Subcutaneous abdominal adipose tissue (tissue), 5 donors: ENCODE results near the gene P3H2.
A peak's percentile ranks its signal among the peaks of the same experiment; 100 is the strongest.

Source experiments
- H3K27ac ChIP-seq: one replicate; pipeline ENCODE4 v1.7.0; 2013; ENCODE audit warnings: low read depth, mild to moderate bottlenecking, inconsistent platforms, low read length, moderate library complexity
- H3K27me3 ChIP-seq, 5 donors: one replicate each; pipeline ENCODE4 v1.7.0; 2013; ENCODE audit warnings: low read length in 5 of 5, inconsistent platforms in 1 of 5; ENCODE audit not compliant: control insufficient read depth in 5 of 5, insufficient read depth in 4 of 5
- H3K36me3 ChIP-seq, 5 donors: one replicate each; pipeline ENCODE4 v1.7.0; 2013; ENCODE audit warnings: low read length in 5 of 5; ENCODE audit not compliant: control insufficient read depth in 5 of 5, insufficient read depth in 5 of 5
- H3K4me1 ChIP-seq, 5 donors: one replicate each; pipeline ENCODE4 v1.7.0; 2013; ENCODE audit warnings: low read length in 5 of 5, mild to moderate bottlenecking in 3 of 5, moderate library complexity in 1 of 5; ENCODE audit not compliant: control insufficient read depth in 5 of 5, insufficient read depth in 5 of 5
- H3K4me3 ChIP-seq, 5 donors: one replicate each; pipeline ENCODE4 v1.7.0; 2013; ENCODE audit warnings: low read length in 5 of 5, low read depth in 1 of 5
- H3K9ac ChIP-seq, 5 donors: one replicate each; pipeline ENCODE4 v1.7.0; 2013; ENCODE audit warnings: low read length in 5 of 5, mild to moderate bottlenecking in 4 of 5, moderate library complexity in 3 of 5
- H3K9me3 ChIP-seq, 5 donors: one replicate each; pipeline ENCODE4 v1.7.0; 2013; ENCODE audit warnings: low read length in 5 of 5; ENCODE audit not compliant: control insufficient read depth in 5 of 5
- donor health status: healthy.
- donor health status: healthy.
- donor health status: healthy.
- donor health status: healthy.
- donor health status: healthy.

The P3H2 gene

DNA sequence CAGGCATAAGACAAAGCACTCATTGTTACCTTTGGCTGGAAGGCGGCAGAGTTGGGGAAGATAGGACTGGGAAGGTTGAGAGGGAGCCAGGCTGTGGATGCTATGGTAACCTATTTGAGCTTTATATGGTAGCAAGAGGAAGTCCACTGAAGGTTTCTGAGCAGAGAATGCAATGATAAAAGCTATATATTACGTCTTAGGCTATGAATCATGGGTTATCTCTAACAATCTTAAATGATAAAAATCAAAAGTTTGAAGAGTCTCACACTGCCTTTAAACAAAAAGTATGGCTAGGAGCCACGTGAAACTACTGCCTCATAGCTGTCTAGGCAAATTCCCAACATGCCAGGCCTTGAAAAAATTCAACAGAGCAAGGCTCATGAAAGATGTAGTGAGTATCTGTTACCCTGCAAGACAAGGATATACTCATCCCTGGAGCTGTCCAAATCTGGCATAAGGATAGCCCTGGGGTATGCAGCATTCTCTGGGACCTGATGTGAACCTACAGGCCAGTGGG is 4.1 kb downstream of the P3H2 start:
- Histone ChIP-seq H3K27me3 (peaks cover 0 to 21% (median 2%) of the 10 kb centered on the region in 5 donors), H3K9me3 (no peaks in the 10 kb centered on the region), H3K4me1 (peaks cover 0 to 19% (median 16%) of the 10 kb centered on the region in 5 donors), H3K27ac (no peak overlapping the region), H3K9ac (no peak overlapping the region), H3K4me3 (no peak overlapping the region), H3K36me3 (no peaks in the 10 kb centered on the region)

DNA sequence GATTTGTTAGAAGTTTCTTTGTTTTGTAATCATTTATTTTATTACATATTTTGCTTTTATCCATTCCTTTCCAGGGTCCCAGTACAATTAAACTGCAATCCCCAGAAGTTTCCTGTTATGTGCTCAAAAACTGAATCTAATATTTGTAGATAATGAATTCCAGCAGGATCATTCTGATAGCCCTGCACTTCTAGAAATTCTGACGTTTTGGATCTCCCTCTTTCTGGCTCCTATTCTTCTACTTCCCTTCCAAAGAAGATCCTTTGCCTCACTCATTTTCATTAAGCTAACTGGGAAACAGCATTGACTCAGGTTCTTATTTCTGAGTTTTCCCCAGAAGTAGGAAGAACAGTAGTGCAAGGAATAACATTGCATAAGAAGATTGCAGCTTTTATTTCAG is 9.9 kb downstream of the P3H2 start:
- Histone ChIP-seq H3K9me3 (no peaks in the 10 kb centered on the region), H3K27ac (no peak overlapping the region), H3K4me1 (peaks cover 0 to 7% (median 4%) of the 10 kb centered on the region in 5 donors), H3K36me3 (no peaks in the 10 kb centered on the region), H3K27me3 (no peaks in the 10 kb centered on the region), H3K9ac (no peak overlapping the region), H3K4me3 (no peak overlapping the region)

DNA sequence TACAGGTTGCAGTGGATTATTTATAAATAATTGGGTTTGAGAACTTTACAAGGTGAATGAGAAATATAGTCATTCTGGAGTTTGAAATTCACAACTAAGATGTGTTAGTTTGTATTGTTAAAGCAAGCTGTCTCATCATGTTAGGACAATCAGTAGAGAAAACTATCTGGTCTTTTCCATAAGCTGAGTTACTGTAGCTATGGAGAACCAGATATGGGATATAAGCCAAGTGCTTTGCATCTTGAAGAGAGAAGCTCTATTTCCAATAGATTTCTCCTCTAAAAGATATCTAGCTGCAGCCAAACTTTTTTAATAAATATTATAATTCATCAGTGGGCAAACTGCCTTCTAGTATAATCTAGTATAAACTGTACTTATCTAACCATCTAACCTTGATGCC is 11.3 kb downstream of the P3H2 start:
- H3K9ac ChIP-seq: no peak overlapping the region
- H3K4me1 ChIP-seq: peaks cover 0 to 5% (median 5%) of the 10 kb centered on the region in 5 donors
- H3K27ac ChIP-seq: no peak overlapping the region

DNA sequence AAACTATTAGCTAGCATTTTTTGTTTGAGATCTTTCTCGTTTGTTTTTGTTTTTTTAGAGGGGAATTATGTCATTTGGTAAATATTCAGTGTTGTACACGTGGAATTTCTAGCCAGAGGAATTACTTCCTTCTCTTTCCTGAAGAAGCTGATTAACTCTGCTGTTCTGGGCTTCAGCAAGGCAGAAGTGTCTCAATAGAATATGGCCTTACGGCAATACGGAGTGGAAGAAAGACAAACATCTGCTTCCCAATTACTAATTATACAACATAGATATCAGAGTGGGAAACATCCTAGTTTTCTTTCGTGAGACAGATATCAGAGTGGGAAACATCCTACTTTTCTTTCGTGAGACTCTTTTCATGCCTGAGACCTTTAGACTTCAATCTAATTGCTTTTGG is 11.9 kb downstream of the P3H2 start:
- H3K4me1 ChIP-seq: peaks cover 0 to 5% (median 5%) of the 10 kb centered on the region in 5 donors
- H3K9me3 ChIP-seq: no peaks in the 10 kb centered on the region
- no peak overlapping the region for H3K9ac ChIP-seq
- H3K27ac ChIP-seq: no peak overlapping the region
- no peaks in the 10 kb centered on the region for H3K36me3 ChIP-seq
- no peaks in the 10 kb centered on the region for H3K27me3 ChIP-seq
- no peak overlapping the region for H3K4me3 ChIP-seq

More for the DNA sequence above, 11.3 kb downstream of the P3H2 start:
- H3K4me3 ChIP-seq: no peak overlapping the region
- H3K27me3 ChIP-seq: no peaks in the 10 kb centered on the region
- no peaks in the 10 kb centered on the region for H3K9me3 ChIP-seq
- H3K36me3 ChIP-seq: no peaks in the 10 kb centered on the region

DNA sequence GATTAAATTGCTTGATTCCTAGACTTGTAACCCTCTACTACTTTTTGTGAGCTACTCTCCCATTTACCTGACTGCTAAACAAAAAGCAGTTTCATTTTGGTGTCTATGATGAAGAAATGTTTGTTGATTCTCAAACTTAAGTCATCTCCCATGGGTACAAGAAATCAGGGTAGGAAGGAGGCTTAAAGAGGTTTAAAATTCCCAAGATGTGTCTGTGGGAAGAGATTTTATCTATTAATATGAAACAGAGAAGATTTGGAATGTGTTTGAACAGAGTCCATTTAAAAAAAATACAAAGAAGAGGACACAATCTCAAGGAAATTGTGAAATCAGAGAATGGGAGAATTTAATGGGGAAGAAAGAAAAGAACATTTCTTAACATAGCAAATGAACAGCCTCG is 14.8 kb downstream of the P3H2 start:
- Histone ChIP-seq H3K36me3 (no peaks in the 10 kb centered on the region), H3K27ac (no peak overlapping the region)

DNA sequence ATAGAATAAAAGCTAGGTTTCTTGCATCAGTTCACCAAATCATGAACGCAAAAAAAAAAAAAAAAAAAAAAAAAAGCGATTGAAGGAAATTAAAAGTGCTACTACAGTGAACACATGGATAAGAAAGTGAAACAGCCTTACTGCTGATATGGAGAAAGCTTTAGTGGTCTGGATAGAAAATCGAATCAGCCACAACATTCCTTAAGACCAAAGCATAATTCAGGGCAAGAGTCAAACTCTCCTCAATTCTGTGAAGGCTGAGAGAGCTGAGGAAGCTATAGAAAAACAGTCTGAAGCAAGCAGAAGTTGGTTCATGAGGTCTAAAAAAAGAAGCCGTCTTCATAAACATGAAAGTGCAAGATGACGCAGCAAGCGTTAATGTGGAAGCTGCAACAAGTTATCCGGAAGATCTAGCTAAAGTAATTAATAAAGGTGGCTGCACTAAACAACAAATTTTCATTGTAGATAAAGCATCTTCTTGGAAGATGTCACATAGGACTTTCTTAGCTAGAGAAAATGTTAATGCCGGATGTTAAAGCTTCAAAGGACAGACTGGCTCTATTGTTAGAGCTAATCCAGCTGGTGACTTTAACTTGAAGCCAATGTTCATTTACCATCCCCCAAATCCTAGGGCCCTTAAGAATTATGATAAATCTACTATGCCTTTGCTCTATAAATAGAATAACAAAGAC is 19.2 kb downstream of the P3H2 start:
- peaks cover 0 to 10% (median 5%) of the 10 kb centered on the region in 5 donors for H3K4me1 ChIP-seq
- no peak overlapping the region for H3K27ac ChIP-seq
- peak overlapping the region; percentile 14 to 54 (median 49) for H3K4me3 ChIP-seq
- no peaks in the 10 kb centered on the region for H3K9me3 ChIP-seq
- H3K9ac ChIP-seq: peak overlapping the region in 2 of 5 donors; percentile 20 to 35
- no peaks in the 10 kb centered on the region for H3K27me3 ChIP-seq
- H3K36me3 ChIP-seq: no peaks in the 10 kb centered on the region

More for the DNA sequence above, 14.8 kb downstream of the P3H2 start:
- Histone ChIP-seq H3K4me1 (peaks cover 0 to 15% (median 5%) of the 10 kb centered on the region in 5 donors), H3K27me3 (no peaks in the 10 kb centered on the region), H3K9me3 (no peaks in the 10 kb centered on the region), H3K9ac (no peak overlapping the region), H3K4me3 (no peak overlapping the region)

DNA sequence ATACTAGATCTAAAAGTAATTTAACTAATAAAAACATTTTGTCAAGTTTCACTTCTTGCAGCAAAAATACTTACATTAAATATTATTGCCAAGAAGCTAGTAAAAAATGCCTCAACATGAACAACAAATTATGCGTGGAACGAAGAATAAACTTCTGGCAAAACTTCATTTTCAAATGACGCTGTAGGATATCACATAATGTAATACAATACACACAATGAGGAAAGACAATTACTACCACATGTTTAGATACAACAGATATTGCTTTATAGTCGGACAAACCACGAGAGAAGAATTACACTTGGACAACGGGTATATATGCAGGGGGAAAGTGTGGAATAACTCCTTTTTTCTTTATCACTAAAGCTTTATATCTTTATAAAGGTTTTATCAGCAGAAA is 21.6 kb downstream of the P3H2 start:
- Histone ChIP-seq H3K27ac (no peak overlapping the region), H3K4me3 (no peak overlapping the region), H3K27me3 (no peaks in the 10 kb centered on the region), H3K9me3 (no peaks in the 10 kb centered on the region), H3K9ac (no peak overlapping the region), H3K4me1 (peaks cover 0 to 15% (median 0%) of the 10 kb centered on the region in 5 donors), H3K36me3 (no peaks in the 10 kb centered on the region)

DNA sequence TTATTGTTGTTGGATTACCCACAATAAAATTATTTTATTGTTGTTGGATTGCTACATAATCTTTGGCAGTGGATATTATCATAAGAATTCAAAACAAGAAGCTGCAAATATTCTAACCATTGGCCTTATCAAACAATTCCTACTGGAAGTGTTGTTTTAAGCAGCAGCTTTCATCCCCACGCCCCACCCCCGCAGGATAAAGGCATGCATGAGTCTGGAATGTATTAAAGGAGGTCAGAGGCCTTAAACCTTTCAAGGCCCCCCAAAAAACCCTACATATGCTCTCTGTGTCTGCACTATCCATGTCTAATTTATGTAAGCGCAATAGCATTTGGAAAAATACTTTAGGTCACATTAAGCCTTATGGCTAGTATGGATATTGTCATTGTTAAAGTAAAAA is 23.1 kb downstream of the P3H2 start:
- Histone ChIP-seq H3K27me3 (no peaks in the 10 kb centered on the region), H3K9me3 (no peaks in the 10 kb centered on the region), H3K4me3 (no peak overlapping the region), H3K4me1 (peaks cover 0 to 19% (median 0%) of the 10 kb centered on the region in 5 donors), H3K36me3 (no peaks in the 10 kb centered on the region), H3K27ac (no peak overlapping the region), H3K9ac (no peak overlapping the region)

DNA sequence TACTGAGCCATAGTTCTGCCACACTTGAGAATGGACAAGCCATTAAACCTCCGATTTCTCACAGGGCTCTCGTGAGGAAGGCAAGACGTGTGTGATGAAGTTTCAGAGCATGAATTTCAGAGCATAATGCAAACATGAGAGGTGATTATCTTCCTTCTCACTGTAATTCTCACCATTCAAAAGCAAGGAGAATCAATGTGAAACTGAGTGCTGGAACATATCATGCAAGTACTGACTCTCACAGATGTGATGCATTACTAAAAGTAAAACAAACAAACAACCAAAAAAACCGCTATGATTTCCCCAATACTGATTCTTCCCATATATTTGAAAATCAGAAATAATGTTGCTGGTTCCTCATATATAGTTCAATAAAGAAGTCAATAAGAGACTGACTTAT is 23.7 kb downstream of the P3H2 start:
- Histone ChIP-seq H3K9ac (no peak overlapping the region), H3K4me1 (peaks cover 0 to 23% (median 3%) of the 10 kb centered on the region in 5 donors), H3K27me3 (no peaks in the 10 kb centered on the region), H3K27ac (no peak overlapping the region), H3K4me3 (no peak overlapping the region), H3K9me3 (no peaks in the 10 kb centered on the region), H3K36me3 (no peaks in the 10 kb centered on the region)

DNA sequence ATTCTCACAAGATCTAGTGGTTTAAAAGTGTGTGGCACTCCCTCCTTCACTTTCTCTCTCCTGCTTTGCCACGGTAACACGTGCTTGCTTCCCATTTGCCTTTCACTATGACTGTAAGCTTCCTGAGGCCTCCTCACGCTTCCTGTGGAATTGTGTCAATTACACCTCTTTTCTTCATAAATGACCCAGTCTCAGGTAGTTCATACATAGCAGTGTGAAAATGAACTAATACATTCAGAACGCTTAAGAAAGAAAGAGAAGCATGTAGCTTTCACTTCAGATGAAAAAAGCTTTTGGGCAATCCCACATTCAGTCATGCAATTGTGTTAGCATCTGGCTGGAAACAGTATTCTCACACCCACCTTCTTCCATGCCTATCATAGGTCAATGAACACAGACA is 24.4 kb downstream of the P3H2 start:
- Histone ChIP-seq H3K9me3 (no peaks in the 10 kb centered on the region), H3K27ac (no peak overlapping the region), H3K4me1 (peaks cover 0 to 18% (median 3%) of the 10 kb centered on the region in 5 donors), H3K27me3 (no peaks in the 10 kb centered on the region), H3K9ac (no peak overlapping the region), H3K4me3 (no peak overlapping the region), H3K36me3 (no peaks in the 10 kb centered on the region)
